Islet precursor cell (in vitro differentiated cells): ENCODE data around the gene MSL3.

Experiments
- DNase-seq: peaks from one replicate; pipeline ENCODE4 v3.0.0-alpha.2; 2018

Gene MSL3

GRCh38 chrX:11757719-11758399 is at the start of gene MSL3:
MSL3 (plus strand) TSS chrX:11758237; CDS start chrX:11758264, 27 bp downstream.
- peak; percentile 76 for DNase-seq

- DNase-seq, result no peak
These were observed 35.7 kb upstream of the MSL3 start for GRCh38 chrX:11722304-11722703.

GRCh38 chrX:11724122-11725017 is 33.7 kb upstream of the MSL3 start:
- DNase-seq, result no peak

- DNase-seq, result no peak
These were observed 32.2 kb upstream of the MSL3 start for GRCh38 chrX:11725631-11726442.

GRCh38 chrX:11728556-11728955 is 29.5 kb upstream of the MSL3 start:
- no peak for DNase-seq

- no peak for DNase-seq
These were observed 24.4 kb upstream of the MSL3 start for GRCh38 chrX:11733614-11734013.

GRCh38 chrX:11739776-11740175 is 18.3 kb upstream of the MSL3 start:
- DNase-seq, result no peak

- no peak for DNase-seq
These were observed 17.2 kb upstream of the MSL3 start for GRCh38 chrX:11740794-11741193.

- no peak for DNase-seq
These were observed 16.5 kb upstream of the MSL3 start for GRCh38 chrX:11741574-11741973.

- no peak for DNase-seq
These were observed 12.2 kb upstream of the MSL3 start for GRCh38 chrX:11745881-11746280.

GRCh38 chrX:11750046-11750445 is 8.0 kb upstream of the MSL3 start:
- DNase-seq, result no peak

- no peak for DNase-seq
These were observed 7.3 kb upstream of the MSL3 start for GRCh38 chrX:11750694-11751093.

- DNase-seq, result no peak
These were observed 6.8 kb upstream of the MSL3 start for GRCh38 chrX:11751261-11751660.

- no peak for DNase-seq
These were observed 4.4 kb upstream of the MSL3 start for GRCh38 chrX:11753668-11754067.

GRCh38 chrX:11754958-11755645 is 2.9 kb upstream of the MSL3 start:
- DNase-seq, result no peak

- DNase-seq, result no peak
These were observed 2.3 kb upstream of the MSL3 start for GRCh38 chrX:11755724-11756123.

- DNase-seq, result no peak
These were observed 1.4 kb upstream of the MSL3 start for GRCh38 chrX:11756354-11757318.

- no peak for DNase-seq
These were observed 679 bp upstream of the MSL3 start for GRCh38 chrX:11757397-11757718.

GRCh38 chrX:11758400-11759171 is 549 bp downstream of the MSL3 start:
- peak; percentile 85 for DNase-seq

GRCh38 chrX:11759172-11759460 is 1.1 kb downstream of the MSL3 start:
- no peak for DNase-seq
